ENCODE results near the gene UBE2D2. TPM values are rescaled to one million over a fixed set of nuclear protein-coding genes. Genes with fewer than 3 reads are reported as not detected.
A peak's percentile ranks its signal among the peaks of the same experiment; 100 is the strongest.

Gene UBE2D2
- total RNA-seq, 4 donors from 2014 or later, result 86.9 to 104 (median 91.5) TPM

- TF ChIP-seq CTCF (IDR thresholded peaks at IDR 0.05) (peak; percentile 56 to 72 (median 67)), POLR2A (IDR thresholded peaks at IDR 0.05; ENCODE audit: low read depth) (no peak), POLR2AphosphoS5 (IDR thresholded peaks at IDR 0.05) (peak; percentile 44 to 73), EP300 (IDR thresholded peaks at IDR 0.05) (no peak)
- H3K27me3 ChIP-seq, result no peaks in the 10 kb centered on the region
- peaks cover 38 to 53% (median 45%) of the 10 kb centered on the region in 4 donors for H3K4me1 ChIP-seq
- H3K36me3 ChIP-seq, result peaks cover 0 to 11% (median under 1%) of the 10 kb centered on the region in 4 donors
- intact Hi-C loops (cut with DNase I), result loop anchor here (5.0 kb wide), 1 partner anchor 57 kb away; no protein-coding TSS in a partner anchor
- H3K4me3 ChIP-seq, result no peak overlapping the region
- DNase-seq (ENCODE audit: extremely low spot score), result peak; percentile 93
- peak overlapping the region; percentile 37 to 89 (median 66) for H3K27ac ChIP-seq (replicated peaks in 1 of 4)
- H3K9me3 ChIP-seq, result no peaks in the 10 kb centered on the region
These were observed 74.6 kb downstream of the UBE2D2 start for GRCh38 chr5:139635606-139636206.

GRCh38 chr5:139636207-139636792, 75.2 kb downstream of the UBE2D2 start:
- WGBS, result 100% methylated on average over 1 of the region's 2 CpGs
- peak; percentile 92 for DNase-seq (ENCODE audit: extremely low spot score)
- Histone ChIP-seq H3K36me3 (peaks cover 0 to 11% (median 0%) of the 10 kb centered on the region in 4 donors), H3K9me3 (no peaks in the 10 kb centered on the region), H3K4me1 (peaks cover 38 to 53% (median 45%) of the 10 kb centered on the region in 4 donors), H3K4me3 (no peak overlapping the region), H3K27me3 (no peaks in the 10 kb centered on the region), H3K27ac (replicated peaks in 1 of 4) (peak overlapping the region; percentile 55 to 89 (median 76))
- intact Hi-C loops (cut with DNase I), result loop anchor here (5.0 kb wide), 1 partner anchor 56 kb away; no protein-coding TSS in a partner anchor
- TF ChIP-seq POLR2AphosphoS5 (IDR thresholded peaks at IDR 0.05) (no peak), POLR2A (IDR thresholded peaks at IDR 0.05; ENCODE audit: low read depth) (no peak), EP300 (IDR thresholded peaks at IDR 0.05) (no peak), CTCF (IDR thresholded peaks at IDR 0.05) (no peak)

- intact Hi-C loops (cut with DNase I), result loop anchor here (5.0 kb wide), 1 partner anchor 55 kb away; no protein-coding TSS in a partner anchor
These were observed 75.9 kb downstream of the UBE2D2 start for GRCh38 chr5:139636975-139637408.

GRCh38 chr5:139637438-139638089, 76.4 kb downstream of the UBE2D2 start:
- no CpG with 5 or more reads among the region's 62 CpGs for WGBS
- Histone ChIP-seq H3K27ac (replicated peaks in 1 of 4) (peak overlapping the region; percentile 76 to 89 (median 82)), H3K9me3 (no peaks in the 10 kb centered on the region), H3K36me3 (peaks cover 0 to 2% (median 0%) of the 10 kb centered on the region in 4 donors), H3K4me1 (peaks cover 38 to 53% (median 45%) of the 10 kb centered on the region in 4 donors), H3K4me3 (peak overlapping the region; percentile 58 to 63 (median 62)), H3K27me3 (no peaks in the 10 kb centered on the region)
- intact Hi-C loops (cut with DNase I), result loop anchor here (5.0 kb wide), 1 partner anchor 55 kb away; no protein-coding TSS in a partner anchor
- peak; percentile 96 for DNase-seq (ENCODE audit: extremely low spot score)
- TF ChIP-seq EP300 (IDR thresholded peaks at IDR 0.05) (no peak), POLR2AphosphoS5 (IDR thresholded peaks at IDR 0.05) (peak; percentile 70 to 80), CTCF (IDR thresholded peaks at IDR 0.05) (peak; percentile 25 to 48 (median 36)), POLR2A (IDR thresholded peaks at IDR 0.05; ENCODE audit: low read depth) (no peak)

More at GRCh38 chr5:139636975-139637408, 75.9 kb downstream of the UBE2D2 start:
- Histone ChIP-seq H3K4me1 (peaks cover 38 to 53% (median 45%) of the 10 kb centered on the region in 4 donors), H3K4me3 (peak overlapping the region; percentile 58 to 63 (median 62)), H3K9me3 (no peaks in the 10 kb centered on the region), H3K27me3 (no peaks in the 10 kb centered on the region), H3K27ac (replicated peaks in 1 of 4) (peak overlapping the region; percentile 76 to 89 (median 82)), H3K36me3 (peaks cover 0 to 7% (median 0%) of the 10 kb centered on the region in 4 donors)
- no peak for DNase-seq (ENCODE audit: extremely low spot score)
- 23% methylated on average over 3 of the region's 6 CpGs for WGBS
- TF ChIP-seq CTCF (IDR thresholded peaks at IDR 0.05), result no peak
- no peak for TF ChIP-seq POLR2A (IDR thresholded peaks at IDR 0.05; ENCODE audit: low read depth)
- no peak for TF ChIP-seq POLR2AphosphoS5 (IDR thresholded peaks at IDR 0.05)
- TF ChIP-seq EP300 (IDR thresholded peaks at IDR 0.05), result no peak

Measured in esophagus muscularis mucosa (tissue), 4 donors.